WTC11 (cell line): ENCODE data around the gene EPC1. TPM values are rescaled to one million over a fixed set of nuclear protein-coding genes. Genes with fewer than 3 reads are reported as not detected.
A peak's percentile ranks its signal among the peaks of the same experiment; 100 is the strongest.

Source experiments
- ATAC-seq: fragments of 200-7000 bp; cut with Tn5 transposase; 2 replicates; pipeline ENCODE4 v1.10.0; 2021; ENCODE audit warnings: mild to moderate bottlenecking, moderate library complexity
- CTCF ChIA-PET: fragments of 300-600 bp; sonication (Branson Sonifier 250); formaldehyde crosslinking; loops from one replicate; lab custom pipeline; 2021; ENCODE audit warnings: antibody characterized with exemption; lab: Charles Lee
- POLR2A ChIA-PET: fragments of 350-600 bp; sonication (Branson Sonifier 250); formaldehyde crosslinking; loops from one replicate; lab custom pipeline; 2021; ENCODE audit warnings: antibody characterized with exemption; lab: Charles Lee
- DNase-seq: peaks from one replicate; pipeline ENCODE4 v3.0.0; 2021; ENCODE audit warnings: low spot score
- H3K27ac Mint-ChIP-seq: 2 replicates; pipeline ENCODE4 v1.8.0; 2021; ENCODE audit warnings: mixed read lengths
- H3K27me3 Mint-ChIP-seq: 2 replicates; pipeline ENCODE4 v1.8.0; 2021; ENCODE audit warnings: low read depth, mild to moderate bottlenecking, moderate library complexity, mixed read lengths
- H3K36me3 Mint-ChIP-seq: 2 replicates; pipeline ENCODE4 v1.8.0; 2021; ENCODE audit warnings: mixed read lengths
- H3K4me1 Mint-ChIP-seq: 2 replicates; pipeline ENCODE4 v1.8.0; 2022; ENCODE audit warnings: mixed read lengths
- H3K4me3 Mint-ChIP-seq: 2 replicates; pipeline ENCODE4 v1.8.0; 2021; ENCODE audit warnings: mild to moderate bottlenecking, moderate library complexity, mixed read lengths
- H3K9me3 Mint-ChIP-seq: 2 replicates; pipeline ENCODE4 v1.8.0; 2021; ENCODE audit warnings: mixed read lengths
- ARID4B ChIP-seq: sonication (generic); formaldehyde crosslinking; IDR thresholded peaks from 2 replicates; pipeline ENCODE4 v1.8.0; 2023; ENCODE audit warnings: missing genetic modification reagents, mild to moderate bottlenecking, borderline replicate concordance
- ATF1 ChIP-seq: sonication (generic); formaldehyde crosslinking; IDR thresholded peaks from 2 replicates; pipeline ENCODE4 v1.8.1; 2023; ENCODE audit warnings: mild to moderate bottlenecking, moderate library complexity, missing genetic modification reagents
- CTCF ChIP-seq: fragments of 200-600 bp; IDR thresholded peaks from 2 replicates; pipeline ENCODE4 v1.8.0; 2022; ENCODE audit warnings: antibody characterized with exemption
- ESRRA ChIP-seq: sonication (generic); formaldehyde crosslinking; IDR thresholded peaks from 2 replicates; pipeline ENCODE4 v1.8.1; 2022; ENCODE audit warnings: mild to moderate bottlenecking, missing genetic modification reagents, borderline replicate concordance
- JUN ChIP-seq: sonication (generic); formaldehyde crosslinking; IDR thresholded peaks from 2 replicates; pipeline ENCODE4 v1.8.0; 2023; ENCODE audit warnings: mild to moderate bottlenecking, missing genetic modification reagents
- NR2C2 ChIP-seq: sonication (generic); formaldehyde crosslinking; IDR thresholded peaks from 2 replicates; pipeline ENCODE4 v1.8.0; 2022; ENCODE audit warnings: mild to moderate bottlenecking, missing genetic modification reagents
- PRRX2 ChIP-seq: fragments of 250-450 bp; sonication (Bioruptor Pico); IDR thresholded peaks from 2 replicates; pipeline ENCODE4 v1.8.0; 2021; ENCODE audit warnings: mild to moderate bottlenecking
- RORB ChIP-seq: fragments of 250-450 bp; sonication (Bioruptor Pico); IDR thresholded peaks from 2 replicates; pipeline ENCODE4 v1.9.0; 2021; ENCODE audit warnings: mild to moderate bottlenecking
- SMAD3 ChIP-seq: sonication (generic); formaldehyde crosslinking; IDR thresholded peaks from 2 replicates; pipeline ENCODE4 v1.8.0; 2022; ENCODE audit warnings: missing genetic modification reagents, mild to moderate bottlenecking, borderline replicate concordance
- SMAD4 ChIP-seq: sonication (generic); formaldehyde crosslinking; IDR thresholded peaks from 2 replicates; pipeline ENCODE4 v1.8.0; 2022; ENCODE audit warnings: mild to moderate bottlenecking, missing genetic modification reagents
- ZNF532 ChIP-seq: fragments of 250-450 bp; sonication (Bioruptor Pico); IDR thresholded peaks from 2 replicates; pipeline ENCODE4 v1.9.0; 2021; ENCODE audit warnings: mild to moderate bottlenecking, borderline replicate concordance
- total RNA-seq: library from RNA; stranded (reverse); gene quantifications from 3 replicates; pipeline ENCODE4 v1.2.3, GENCODE V29; 2021
- TF ChIP-seq, protein P1 (sequence below): sonication (generic); formaldehyde crosslinking; IDR thresholded peaks from 2 replicates; pipeline ENCODE4 v1.8.1; 2022; ENCODE audit warnings: mild to moderate bottlenecking, moderate library complexity, missing genetic modification reagents

EPC1 gene
- total RNA-seq, 1 experiment from 2014 or later: 22.5 TPM

GRCh38 chr10:32273336-32273735 lies 73.6 kb downstream of the EPC1 start:
- DNase-seq: no peak
- no peaks in the 10 kb centered on the region for H3K9me3 Mint-ChIP-seq
- peaks cover 47% of the 10 kb centered on the region for H3K36me3 Mint-ChIP-seq
- ChIA-PET CTCF (no interaction called here), POLR2A (no interaction called here)
- no peaks in the 10 kb centered on the region for H3K27me3 Mint-ChIP-seq
- TF ChIP-seq ZNF532 (CRISPR knock-in tag) (no peak), SMAD3 (CRISPR knock-in tag) (no peak)
- H3K27ac Mint-ChIP-seq: no peak overlapping the region
- H3K4me1 Mint-ChIP-seq: peaks cover 8% of the 10 kb centered on the region
- no peak for ATAC-seq
- H3K4me3 Mint-ChIP-seq: no peak overlapping the region

GRCh38 chr10:32271617-32272016 lies 75.3 kb downstream of the EPC1 start:
- no peak for DNase-seq
- Mint-ChIP-seq H3K9me3 (no peaks in the 10 kb centered on the region), H3K27me3 (no peaks in the 10 kb centered on the region), H3K4me1 (peaks cover 25% of the 10 kb centered on the region), H3K4me3 (no peak overlapping the region), H3K36me3 (peaks cover 44% of the 10 kb centered on the region), H3K27ac (peak overlapping the region; percentile 14; the same call in 1 of the 2 replicates)
- CTCF ChIA-PET: no interaction called here
- no peak for ATAC-seq
- POLR2A ChIA-PET: no interaction called here
- TF ChIP-seq PRRX2 (CRISPR knock-in tag) (no peak), ARID4B (CRISPR knock-in tag) (no peak), SMAD4 (no peak), ESRRA (CRISPR knock-in tag) (no peak), ATF1 (CRISPR knock-in tag) (no peak), RORB (CRISPR knock-in tag) (no peak), NR2C2 (no peak), JUN (CRISPR knock-in tag) (no peak), CTCF (no peak)
- TF ChIP-seq, protein P1, sequence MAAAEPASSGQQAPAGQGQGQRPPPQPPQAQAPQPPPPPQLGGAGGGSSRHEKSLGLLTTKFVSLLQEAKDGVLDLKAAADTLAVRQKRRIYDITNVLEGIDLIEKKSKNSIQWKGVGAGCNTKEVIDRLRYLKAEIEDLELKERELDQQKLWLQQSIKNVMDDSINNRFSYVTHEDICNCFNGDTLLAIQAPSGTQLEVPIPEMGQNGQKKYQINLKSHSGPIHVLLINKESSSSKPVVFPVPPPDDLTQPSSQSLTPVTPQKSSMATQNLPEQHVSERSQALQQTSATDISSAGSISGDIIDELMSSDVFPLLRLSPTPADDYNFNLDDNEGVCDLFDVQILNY (CRISPR knock-in tag): no peak
